Panc1 (cell line): ENCODE data around the gene GUCY1A2. TPM values are rescaled to one million over a fixed set of nuclear protein-coding genes. Genes with fewer than 3 reads are reported as not detected.

Experiments used
- ATAC-seq: fragments of 200-7000 bp; cut with Tn5 transposase; 2 replicates; pipeline ENCODE4 v1.9.1; 2020; ENCODE audit warnings: mild to moderate bottlenecking, moderate library complexity
- BruUV-seq: library from RNA; stranded (reverse); fragments of 400-500 nt; replicated peaks from 2 replicates; lab custom pipeline; 2021; lab: Mats Ljungman, UMichigan
- CTCF ChIA-PET: fragments of 300-600 bp; sonication (Branson Sonifier 250); formaldehyde crosslinking; loops from one replicate; lab custom pipeline; 2022; ENCODE audit warnings: antibody characterized with exemption; lab: Charles Lee
- POLR2A ChIA-PET: fragments of 300-600 bp; sonication (Branson Sonifier 250); formaldehyde crosslinking; loops from one replicate; lab custom pipeline; 2022; ENCODE audit warnings: antibody characterized with exemption; lab: Charles Lee
- DNase-seq: peaks from one replicate; pipeline ENCODE4 v3.0.0-alpha.2; 2010; ENCODE audit warnings: low read depth, low spot score
- H3K27ac ChIP-seq: 2 replicates; pipeline ENCODE4 v1.5.1; 2011; ENCODE audit warnings: mild to moderate bottlenecking, low read length, inconsistent platforms
- H3K27me3 ChIP-seq: fragments of 200-500 bp; sonication (Bioruptor generic); 2 replicates; pipeline ENCODE4 v1.6.0; 2014; ENCODE audit warnings: low read length, inconsistent platforms; ENCODE audit not compliant: control insufficient read depth, insufficient read depth
- H3K36me3 ChIP-seq: fragments of 200-500 bp; sonication (Bioruptor generic); 2 replicates; pipeline ENCODE4 v1.5.1; 2014; ENCODE audit warnings: inconsistent platforms, mild to moderate bottlenecking, low read length, moderate library complexity; ENCODE audit not compliant: control insufficient read depth, insufficient read depth
- H3K4me1 ChIP-seq: 2 replicates; pipeline ENCODE4 v1.5.1; 2011; ENCODE audit warnings: inconsistent platforms, mild to moderate bottlenecking, low read length, moderate library complexity; ENCODE audit not compliant: control insufficient read depth, insufficient read depth
- H3K4me3 ChIP-seq, 2 experiments: 2 replicates each; pipeline ENCODE4 v1.5.1; 2011 to 2012; ENCODE audit warnings: low read depth in 2 of 2, low read length in 2 of 2, mild to moderate bottlenecking in 2 of 2, inconsistent platforms in 1 of 2, moderate library complexity in 1 of 2
- H3K9me3 ChIP-seq: fragments of 200-500 bp; sonication (Bioruptor generic); 2 replicates; pipeline ENCODE4 v1.5.1; 2014; ENCODE audit warnings: low read depth, mild to moderate bottlenecking, inconsistent platforms, low read length, moderate library complexity; ENCODE audit not compliant: control insufficient read depth, insufficient read depth
- CTCF ChIP-seq: fragments of 450-650 bp; IDR thresholded peaks from 2 replicates; pipeline ENCODE4 v1.5.1; 2017; ENCODE audit warnings: mild to moderate bottlenecking
- POLR2AphosphoS5 ChIP-seq: IDR thresholded peaks from 2 replicates; pipeline ENCODE4 v1.6.1; 2012; ENCODE audit warnings: mild to moderate bottlenecking, low read depth, low read length, moderate library complexity
- REST ChIP-seq, 2 experiments: IDR thresholded peaks; 2 replicates each; pipeline ENCODE4 v1.6.1; 2011 to 2012; ENCODE audit warnings: low read depth in 2 of 2, control low read depth in 1 of 2, low read length in 1 of 2, mild to moderate bottlenecking in 1 of 2, moderate library complexity in 1 of 2; ENCODE audit not compliant: insufficient read depth in 1 of 2
- SIN3A ChIP-seq: IDR thresholded peaks from 2 replicates; pipeline ENCODE4 v1.6.1; 2012; ENCODE audit warnings: low read depth, mild to moderate bottlenecking, low read length, moderate library complexity, borderline replicate concordance; ENCODE audit not compliant: insufficient read depth
- TCF7L2 ChIP-seq: IDR thresholded peaks from 2 replicates; pipeline ENCODE4 v1.6.1; 2011; ENCODE audit warnings: mild to moderate bottlenecking, low read depth, low read length, inconsistent platforms
- in situ Hi-C: cut with HindIII; loops from 2 replicates; pipeline ENCODE4 v1.10.0; 2016; ENCODE audit warnings: low sequenced_read_pairs, low pct_unique_long_range_greater_than_20kb
- intact Hi-C: fragments of 100-400 bp; cut with micrococcal nuclease; formaldehyde crosslinking; loops from one replicate; pipeline ENCODE4 v1.10.0; 2022; ENCODE audit not compliant: unreplicated experiment
- total RNA-seq: library from RNA; stranded (reverse); gene quantifications from one replicate; pipeline ENCODE4 v1.2.1, GENCODE V29; 2021; ENCODE audit not compliant: unreplicated experiment

GUCY1A2 gene
- total RNA-seq, 1 experiment from 2014 or later: 1.9 TPM

- ChIA-PET POLR2A (no interaction called here), CTCF (no interaction called here)
- H3K4me3 ChIP-seq: no peak overlapping the region
- no peaks in the 10 kb centered on the region for H3K9me3 ChIP-seq
- ATAC-seq (no peak), DNase-seq (no peak)
- TF ChIP-seq REST (IDR thresholded peaks at IDR 0.05; ENCODE audit: insufficient read depth in 1 of 2, low read depth in 2 of 2, low read length in 1 of 2) (no peak), CTCF (no peak), SIN3A (no peak), POLR2AphosphoS5 (no peak), TCF7L2 (no peak)
- intact Hi-C loops (no loop called here), in situ Hi-C loops (no loop called here)
- no peaks in the 10 kb centered on the region for H3K4me1 ChIP-seq
- no TSS peak for BruUV-seq
- no peaks in the 10 kb centered on the region for H3K36me3 ChIP-seq
- H3K27me3 ChIP-seq: no peaks in the 10 kb centered on the region
- H3K27ac ChIP-seq: no peak overlapping the region
These were observed 183.7 kb downstream of the GUCY1A2 start for GRCh38 chr11:106834567-106834966.

GRCh38 chr11:106828976-106829375 lies 189.3 kb downstream of the GUCY1A2 start:
- ATAC-seq: no peak
- TF ChIP-seq POLR2AphosphoS5 (no peak), REST (IDR thresholded peaks at IDR 0.05; ENCODE audit: insufficient read depth in 1 of 2, low read depth in 2 of 2, low read length in 1 of 2) (no peak), SIN3A (no peak), CTCF (no peak), TCF7L2 (no peak)
- POLR2A ChIA-PET: no interaction called here

More at GRCh38 chr11:106828976-106829375, 189.3 kb downstream of the GUCY1A2 start:
- DNase-seq: no peak
- Histone ChIP-seq H3K36me3 (no peaks in the 10 kb centered on the region), H3K4me1 (no peaks in the 10 kb centered on the region), H3K27ac (no peak overlapping the region), H3K4me3 (no peak overlapping the region), H3K9me3 (no peaks in the 10 kb centered on the region), H3K27me3 (no peaks in the 10 kb centered on the region)
- intact Hi-C loops: no loop called here
- no TSS peak for BruUV-seq
- in situ Hi-C loops: no loop called here
- CTCF ChIA-PET: no interaction called here
